Measurements from ENCODE around the gene PRPF18.

The PRPF18 gene

DNA sequence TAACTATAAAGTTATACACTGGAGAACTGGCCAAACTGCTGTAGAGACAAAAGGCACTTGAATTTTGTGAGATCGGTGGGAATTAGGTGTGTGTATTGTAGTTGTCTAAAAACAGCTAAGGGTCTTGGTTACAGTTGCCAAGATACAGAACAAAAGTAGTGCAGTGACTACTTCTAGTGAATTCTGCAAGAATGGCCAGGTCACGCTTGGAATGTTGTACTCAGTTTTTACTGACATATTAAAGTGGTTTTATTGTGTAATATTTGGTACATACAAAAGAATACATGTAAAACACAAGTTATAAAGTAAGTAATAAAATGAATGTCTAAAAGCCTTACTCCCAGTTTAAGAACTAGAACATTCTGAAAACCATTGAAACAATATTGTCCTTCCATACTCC, 42.4 kb downstream of the PRPF18 start:
- Histone ChIP-seq H3K27me3 (ENCODE audit: low read depth, low read length) (no peaks in the 10 kb centered on the region), H3K27ac (ENCODE audit: low read length) (no peak overlapping the region), H3K9me3 (ENCODE audit: insufficient read depth, low read length) (no peaks in the 10 kb centered on the region), H3K4me3 (ENCODE audit: low read length) (no peak overlapping the region), H3K36me3 (replicated peaks; ENCODE audit: low read depth, low read length) (no peaks in the 10 kb centered on the region), H3K4me1 (ENCODE audit: low read length) (peaks cover 9% of the 10 kb centered on the region), H2AFZ (ENCODE audit: low read depth, low read length) (no peak overlapping the region), H4K20me1 (ENCODE audit: insufficient read depth, low read length) (no peaks in the 10 kb centered on the region), H3K4me2 (ENCODE audit: low read length) (no peak overlapping the region), H3K9ac (ENCODE audit: low read length) (no peak overlapping the region), H3K79me2 (ENCODE audit: low read length) (no peaks in the 10 kb centered on the region)
- no peak for TF ChIP-seq EZH2phosphoT487 (IDR thresholded peaks at IDR 0.05; ENCODE audit: low read depth)
- TF ChIP-seq, protein P1, sequence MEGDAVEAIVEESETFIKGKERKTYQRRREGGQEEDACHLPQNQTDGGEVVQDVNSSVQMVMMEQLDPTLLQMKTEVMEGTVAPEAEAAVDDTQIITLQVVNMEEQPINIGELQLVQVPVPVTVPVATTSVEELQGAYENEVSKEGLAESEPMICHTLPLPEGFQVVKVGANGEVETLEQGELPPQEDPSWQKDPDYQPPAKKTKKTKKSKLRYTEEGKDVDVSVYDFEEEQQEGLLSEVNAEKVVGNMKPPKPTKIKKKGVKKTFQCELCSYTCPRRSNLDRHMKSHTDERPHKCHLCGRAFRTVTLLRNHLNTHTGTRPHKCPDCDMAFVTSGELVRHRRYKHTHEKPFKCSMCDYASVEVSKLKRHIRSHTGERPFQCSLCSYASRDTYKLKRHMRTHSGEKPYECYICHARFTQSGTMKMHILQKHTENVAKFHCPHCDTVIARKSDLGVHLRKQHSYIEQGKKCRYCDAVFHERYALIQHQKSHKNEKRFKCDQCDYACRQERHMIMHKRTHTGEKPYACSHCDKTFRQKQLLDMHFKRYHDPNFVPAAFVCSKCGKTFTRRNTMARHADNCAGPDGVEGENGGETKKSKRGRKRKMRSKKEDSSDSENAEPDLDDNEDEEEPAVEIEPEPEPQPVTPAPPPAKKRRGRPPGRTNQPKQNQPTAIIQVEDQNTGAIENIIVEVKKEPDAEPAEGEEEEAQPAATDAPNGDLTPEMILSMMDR (IDR thresholded peaks at IDR 0.05; ENCODE audit: low read depth, low read length): no peak

DNA sequence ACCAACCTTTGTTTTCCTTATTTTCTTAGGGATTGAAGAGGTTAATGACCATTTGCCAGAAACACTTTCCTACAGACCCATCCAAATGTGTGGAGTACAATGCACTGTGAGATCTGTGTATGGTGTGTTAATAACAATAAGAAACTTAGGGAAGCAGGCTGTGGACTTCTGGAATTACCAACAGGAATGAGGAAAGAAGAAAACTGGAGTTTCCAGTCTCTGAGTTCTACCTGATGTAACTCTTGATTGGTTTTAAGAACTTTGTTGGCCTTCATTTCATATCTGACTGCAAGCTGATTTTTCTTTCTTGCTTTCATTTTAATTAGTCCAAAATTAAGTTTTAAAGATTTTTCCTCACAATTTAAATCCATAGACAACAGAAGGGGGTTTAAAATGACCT, 43.5 kb downstream of the PRPF18 start:
- no peaks in the 10 kb centered on the region for H3K79me2 ChIP-seq (ENCODE audit: low read length)
- no peak overlapping the region for H2AFZ ChIP-seq (ENCODE audit: low read depth, low read length)
- TF ChIP-seq, protein P1 (IDR thresholded peaks at IDR 0.05; ENCODE audit: low read depth, low read length): no peak
- H3K9me3 ChIP-seq (ENCODE audit: insufficient read depth, low read length): no peaks in the 10 kb centered on the region
- no peaks in the 10 kb centered on the region for H4K20me1 ChIP-seq (ENCODE audit: insufficient read depth, low read length)
- H3K4me1 ChIP-seq (ENCODE audit: low read length): peaks cover 9% of the 10 kb centered on the region
- no peak overlapping the region for H3K9ac ChIP-seq (ENCODE audit: low read length)
- no peak overlapping the region for H3K27ac ChIP-seq (ENCODE audit: low read length)
- no peak overlapping the region for H3K4me2 ChIP-seq (ENCODE audit: low read length)
- H3K27me3 ChIP-seq (ENCODE audit: low read depth, low read length): no peaks in the 10 kb centered on the region
- no peak overlapping the region for H3K4me3 ChIP-seq (ENCODE audit: low read length)
- H3K36me3 ChIP-seq (replicated peaks; ENCODE audit: low read depth, low read length): no peaks in the 10 kb centered on the region

DNA sequence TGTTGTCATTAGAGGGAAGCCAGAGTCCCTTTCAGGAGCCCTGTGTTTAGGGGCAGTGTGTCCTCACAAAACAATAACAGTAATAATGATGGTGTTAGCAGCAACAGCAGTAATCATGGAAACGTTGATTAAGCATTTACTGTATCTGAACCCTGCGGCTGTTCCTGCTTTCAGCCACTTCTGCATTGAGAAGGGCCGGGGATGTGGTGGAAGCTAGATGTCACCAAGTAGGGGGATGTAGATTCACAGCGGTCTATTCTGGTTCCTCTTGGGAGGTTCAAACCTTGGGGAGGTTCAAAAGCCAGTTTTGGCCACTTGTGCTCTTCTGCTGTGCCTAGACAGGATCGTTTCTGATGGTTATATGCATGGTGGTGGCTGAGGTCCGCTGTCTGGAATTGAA, 44.8 kb downstream of the PRPF18 start:
- no peaks in the 10 kb centered on the region for H3K79me2 ChIP-seq (ENCODE audit: low read length)
- no peak overlapping the region for H3K4me2 ChIP-seq (ENCODE audit: low read length)
- peaks cover 9% of the 10 kb centered on the region for H3K4me1 ChIP-seq (ENCODE audit: low read length)
- no peak overlapping the region for H3K4me3 ChIP-seq (ENCODE audit: low read length)
- H3K9me3 ChIP-seq (ENCODE audit: insufficient read depth, low read length): no peaks in the 10 kb centered on the region
- H3K27ac ChIP-seq (ENCODE audit: low read length): no peak overlapping the region
- H2AFZ ChIP-seq (ENCODE audit: low read depth, low read length): no peak overlapping the region
- no peak overlapping the region for H3K9ac ChIP-seq (ENCODE audit: low read length)
- H4K20me1 ChIP-seq (ENCODE audit: insufficient read depth, low read length): no peaks in the 10 kb centered on the region
- TF ChIP-seq, protein P1 (IDR thresholded peaks at IDR 0.05; ENCODE audit: low read depth, low read length): no peak
- no peak for TF ChIP-seq EZH2phosphoT487 (IDR thresholded peaks at IDR 0.05; ENCODE audit: low read depth)
- no peaks in the 10 kb centered on the region for H3K36me3 ChIP-seq (replicated peaks; ENCODE audit: low read depth, low read length)
- no peaks in the 10 kb centered on the region for H3K27me3 ChIP-seq (ENCODE audit: low read depth, low read length)

DNA sequence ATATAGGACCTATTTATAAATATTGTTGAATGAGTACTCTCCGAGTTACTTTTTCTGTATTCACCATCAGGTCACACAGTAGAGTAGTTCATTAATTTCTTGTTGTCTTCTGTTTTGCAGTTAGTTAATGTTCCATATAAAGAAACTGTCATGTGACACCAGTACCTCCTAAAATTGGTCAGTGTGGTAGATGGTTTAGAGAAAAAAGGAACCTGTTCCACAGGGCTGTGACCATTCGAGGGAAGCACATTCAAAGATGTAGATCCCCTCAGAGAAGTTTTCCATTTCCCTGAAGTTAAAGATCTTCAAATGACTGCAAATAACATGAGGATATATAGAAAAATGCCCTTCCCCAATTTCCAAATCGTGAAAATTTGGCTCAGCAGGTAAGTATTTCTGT, 45.7 kb downstream of the PRPF18 start:
- TF ChIP-seq, protein P1 (IDR thresholded peaks at IDR 0.05; ENCODE audit: low read depth, low read length): no peak
- TF ChIP-seq EZH2phosphoT487 (IDR thresholded peaks at IDR 0.05; ENCODE audit: low read depth): no peak
- Histone ChIP-seq H3K79me2 (ENCODE audit: low read length) (no peaks in the 10 kb centered on the region), H3K4me2 (ENCODE audit: low read length) (0 out of 2 replicates have a peak overlapping the region, but pooled peaks have one; percentile 20), H4K20me1 (ENCODE audit: insufficient read depth, low read length) (no peaks in the 10 kb centered on the region), H3K4me1 (ENCODE audit: low read length) (peaks cover 15% of the 10 kb centered on the region), H3K9ac (ENCODE audit: low read length) (no peak overlapping the region), H3K36me3 (replicated peaks; ENCODE audit: low read depth, low read length) (no peaks in the 10 kb centered on the region), H3K27ac (ENCODE audit: low read length) (no peak overlapping the region), H2AFZ (ENCODE audit: low read depth, low read length) (no peak overlapping the region), H3K27me3 (ENCODE audit: low read depth, low read length) (no peaks in the 10 kb centered on the region), H3K9me3 (ENCODE audit: insufficient read depth, low read length) (no peaks in the 10 kb centered on the region), H3K4me3 (ENCODE audit: low read length) (no peak overlapping the region)

Measured in OCI-LY3 (cell line).